ENCODE measurements around the gene KRTAP10-3. TPM values are rescaled to one million over a fixed set of nuclear protein-coding genes. Genes with fewer than 3 reads are reported as not detected.

KRTAP10-3 gene
- total and polyA plus RNA-seq, 2 of the 13 experiments (the other 11 are each of a cell fraction or from before 2014, with no cell fraction given), result not detected

- TF ChIP-seq ZNF646 (CRISPR knock-in tag; IDR thresholded peaks at IDR 0.05) (peak; percentile 64; the same call in 1 of the 2 replicates), MEIS1 (CRISPR knock-in tag; IDR thresholded peaks at IDR 0.05; ENCODE audit: borderline replicate concordance) (peak; percentile 56; the same call in 1 of the 2 replicates), ZBTB7A (CRISPR knock-in tag; IDR thresholded peaks at IDR 0.05) (peak; percentile 87), ZMYM4 (CRISPR knock-in tag; IDR thresholded peaks at IDR 0.05) (peak; percentile 86), ADNP (CRISPR knock-in tag; IDR thresholded peaks at IDR 0.05) (no peak), MLXIP (CRISPR knock-in tag; IDR thresholded peaks at IDR 0.05; ENCODE audit: borderline replicate concordance) (peak; percentile 71; the same call in 1 of the 2 replicates), CHD4 (IDR thresholded peaks at IDR 0.05; ENCODE audit: borderline replicate concordance, low read length) (peak; percentile 25; the same call in 1 of the 2 replicates), ZBTB3 (CRISPR knock-in tag; IDR thresholded peaks at IDR 0.05; ENCODE audit: borderline replicate concordance, low read depth) (no peak), POLR2A (IDR thresholded peaks at IDR 0.05; ENCODE audit: insufficient read depth in 1 of 2, low read depth in 2 of 2, low read length in 2 of 2) (peak in 1 of 2 experiments; percentile 40; a peak in 1 of 4 replicates), ZNF598 (CRISPR knock-in tag; IDR thresholded peaks at IDR 0.05; ENCODE audit: borderline replicate concordance) (peak; percentile 52), SALL1 (CRISPR knock-in tag; IDR thresholded peaks at IDR 0.05) (peak; percentile 97), CCDC6 (CRISPR knock-in tag; IDR thresholded peaks at IDR 0.05) (peak; percentile 84; the same call in 1 of the 2 replicates)
- TF ChIP-seq, protein P1, sequence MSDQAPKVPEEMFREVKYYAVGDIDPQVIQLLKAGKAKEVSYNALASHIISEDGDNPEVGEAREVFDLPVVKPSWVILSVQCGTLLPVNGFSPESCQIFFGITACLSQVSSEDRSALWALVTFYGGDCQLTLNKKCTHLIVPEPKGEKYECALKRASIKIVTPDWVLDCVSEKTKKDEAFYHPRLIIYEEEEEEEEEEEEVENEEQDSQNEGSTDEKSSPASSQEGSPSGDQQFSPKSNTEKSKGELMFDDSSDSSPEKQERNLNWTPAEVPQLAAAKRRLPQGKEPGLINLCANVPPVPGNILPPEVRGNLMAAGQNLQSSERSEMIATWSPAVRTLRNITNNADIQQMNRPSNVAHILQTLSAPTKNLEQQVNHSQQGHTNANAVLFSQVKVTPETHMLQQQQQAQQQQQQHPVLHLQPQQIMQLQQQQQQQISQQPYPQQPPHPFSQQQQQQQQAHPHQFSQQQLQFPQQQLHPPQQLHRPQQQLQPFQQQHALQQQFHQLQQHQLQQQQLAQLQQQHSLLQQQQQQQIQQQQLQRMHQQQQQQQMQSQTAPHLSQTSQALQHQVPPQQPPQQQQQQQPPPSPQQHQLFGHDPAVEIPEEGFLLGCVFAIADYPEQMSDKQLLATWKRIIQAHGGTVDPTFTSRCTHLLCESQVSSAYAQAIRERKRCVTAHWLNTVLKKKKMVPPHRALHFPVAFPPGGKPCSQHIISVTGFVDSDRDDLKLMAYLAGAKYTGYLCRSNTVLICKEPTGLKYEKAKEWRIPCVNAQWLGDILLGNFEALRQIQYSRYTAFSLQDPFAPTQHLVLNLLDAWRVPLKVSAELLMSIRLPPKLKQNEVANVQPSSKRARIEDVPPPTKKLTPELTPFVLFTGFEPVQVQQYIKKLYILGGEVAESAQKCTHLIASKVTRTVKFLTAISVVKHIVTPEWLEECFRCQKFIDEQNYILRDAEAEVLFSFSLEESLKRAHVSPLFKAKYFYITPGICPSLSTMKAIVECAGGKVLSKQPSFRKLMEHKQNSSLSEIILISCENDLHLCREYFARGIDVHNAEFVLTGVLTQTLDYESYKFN (CRISPR knock-in tag; conservative IDR thresholded peaks at IDR 0.05), result peak; percentile 94
Measured at GRCh38 chr21:44593598-44594405, 35.2 kb upstream of the KRTAP10-3 start (continued).
